ENCODE measurements around the gene AIP.

Gene AIP

DNA sequence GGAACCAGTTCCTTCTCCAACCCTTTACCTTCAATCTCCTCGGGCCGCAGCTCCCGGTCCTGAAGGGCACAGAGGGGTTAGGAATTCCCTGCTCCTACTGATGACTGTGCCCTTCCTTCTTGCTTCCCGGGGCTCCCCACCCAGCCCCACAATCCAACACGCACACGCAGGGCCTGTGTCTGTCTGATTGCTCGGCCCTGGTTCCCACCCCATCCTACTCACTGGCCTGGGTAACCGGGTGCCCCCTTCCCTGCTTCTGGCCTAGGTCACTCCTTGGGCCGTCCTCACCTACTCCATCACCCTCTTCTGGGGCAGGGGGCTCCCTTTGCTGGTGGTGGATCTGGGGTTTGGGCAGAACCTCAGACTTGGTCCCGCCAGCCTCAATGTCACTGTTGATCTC is 39.1 kb downstream of the AIP start:
- no peak overlapping the region for H3K4me3 ChIP-seq (ENCODE audit: low read length)
- TF ChIP-seq, protein P1, sequence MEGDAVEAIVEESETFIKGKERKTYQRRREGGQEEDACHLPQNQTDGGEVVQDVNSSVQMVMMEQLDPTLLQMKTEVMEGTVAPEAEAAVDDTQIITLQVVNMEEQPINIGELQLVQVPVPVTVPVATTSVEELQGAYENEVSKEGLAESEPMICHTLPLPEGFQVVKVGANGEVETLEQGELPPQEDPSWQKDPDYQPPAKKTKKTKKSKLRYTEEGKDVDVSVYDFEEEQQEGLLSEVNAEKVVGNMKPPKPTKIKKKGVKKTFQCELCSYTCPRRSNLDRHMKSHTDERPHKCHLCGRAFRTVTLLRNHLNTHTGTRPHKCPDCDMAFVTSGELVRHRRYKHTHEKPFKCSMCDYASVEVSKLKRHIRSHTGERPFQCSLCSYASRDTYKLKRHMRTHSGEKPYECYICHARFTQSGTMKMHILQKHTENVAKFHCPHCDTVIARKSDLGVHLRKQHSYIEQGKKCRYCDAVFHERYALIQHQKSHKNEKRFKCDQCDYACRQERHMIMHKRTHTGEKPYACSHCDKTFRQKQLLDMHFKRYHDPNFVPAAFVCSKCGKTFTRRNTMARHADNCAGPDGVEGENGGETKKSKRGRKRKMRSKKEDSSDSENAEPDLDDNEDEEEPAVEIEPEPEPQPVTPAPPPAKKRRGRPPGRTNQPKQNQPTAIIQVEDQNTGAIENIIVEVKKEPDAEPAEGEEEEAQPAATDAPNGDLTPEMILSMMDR (IDR thresholded peaks at IDR 0.05; ENCODE audit: insufficient read depth, low read depth, low read length, missing control alignments), result no peak
- DNase-seq (ENCODE audit: low read depth), result no peak

DNA sequence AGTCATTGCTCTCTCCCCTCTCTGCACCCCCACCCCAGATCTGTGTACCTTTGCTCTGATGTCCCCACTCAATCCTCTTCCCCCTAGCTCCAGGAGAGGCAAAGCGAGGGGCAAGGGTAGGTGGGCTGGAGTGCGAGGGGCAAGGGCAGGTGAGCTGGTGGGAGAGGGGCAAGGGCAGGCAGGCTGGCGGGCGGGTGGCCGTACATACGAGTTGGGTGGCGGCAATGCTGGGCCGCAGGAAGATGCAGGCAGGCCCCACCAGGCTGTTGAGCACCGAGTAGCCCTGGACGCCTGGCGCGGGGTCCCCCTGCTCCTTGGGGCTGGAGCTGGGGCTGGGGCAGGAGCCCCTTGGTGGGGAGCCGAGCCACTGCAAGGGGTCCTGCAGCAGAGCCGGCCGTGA is 39.5 kb downstream of the AIP start:
- TF ChIP-seq, protein P1 (IDR thresholded peaks at IDR 0.05; ENCODE audit: insufficient read depth, low read depth, low read length, missing control alignments), result no peak
- DNase-seq (ENCODE audit: low read depth), result no peak
- H3K4me3 ChIP-seq (ENCODE audit: low read length), result no peak overlapping the region

DNA sequence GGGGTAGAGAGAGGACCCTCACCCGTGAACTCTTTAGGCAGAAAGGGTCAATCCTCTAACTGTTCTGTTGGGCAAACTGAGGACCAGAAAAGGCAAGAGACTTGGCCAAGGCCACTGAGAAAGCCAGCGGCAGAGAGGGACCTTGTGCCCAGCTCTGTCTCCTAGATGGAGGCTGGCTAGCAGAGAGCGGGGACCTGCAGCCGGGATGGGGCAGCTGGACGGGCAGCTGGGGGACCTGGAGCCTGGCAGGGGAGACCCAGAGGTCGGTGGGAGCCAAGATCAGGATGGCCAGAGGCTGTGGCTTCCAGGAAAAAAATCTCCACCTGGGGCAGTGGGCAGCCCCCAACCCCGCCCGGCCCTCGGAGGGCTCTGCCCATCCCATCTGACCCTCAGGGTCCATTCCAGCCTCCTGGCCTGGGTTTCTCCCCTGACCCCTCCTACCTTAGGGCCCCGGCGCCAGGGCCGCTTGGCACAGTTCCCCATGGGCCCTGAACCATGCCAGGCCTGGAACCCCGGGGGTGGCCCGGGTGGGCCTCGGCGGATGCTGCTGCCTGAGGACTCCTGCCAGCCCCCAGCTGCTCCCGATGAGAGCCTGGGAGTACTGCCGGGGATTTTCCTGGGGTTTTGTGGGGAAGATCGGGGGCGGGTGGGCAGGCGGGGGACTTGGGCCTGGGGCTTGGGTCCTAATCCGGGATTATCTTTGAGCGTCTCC is 40.2 kb downstream of the AIP start, which contains the start of gene CABP2:
Gene CABP2, minus strand, starts transcription at position 603 of the 712 bp plus-strand sequence. Its CDS starts 120 bp downstream, at position 483.
- TF ChIP-seq, protein P1 (IDR thresholded peaks at IDR 0.05; ENCODE audit: insufficient read depth, low read depth, low read length, missing control alignments), result no peak
- DNase-seq (ENCODE audit: low read depth), result no peak
- H3K4me3 ChIP-seq (ENCODE audit: low read length), result no peak within 1 kb of the TSS

DNA sequence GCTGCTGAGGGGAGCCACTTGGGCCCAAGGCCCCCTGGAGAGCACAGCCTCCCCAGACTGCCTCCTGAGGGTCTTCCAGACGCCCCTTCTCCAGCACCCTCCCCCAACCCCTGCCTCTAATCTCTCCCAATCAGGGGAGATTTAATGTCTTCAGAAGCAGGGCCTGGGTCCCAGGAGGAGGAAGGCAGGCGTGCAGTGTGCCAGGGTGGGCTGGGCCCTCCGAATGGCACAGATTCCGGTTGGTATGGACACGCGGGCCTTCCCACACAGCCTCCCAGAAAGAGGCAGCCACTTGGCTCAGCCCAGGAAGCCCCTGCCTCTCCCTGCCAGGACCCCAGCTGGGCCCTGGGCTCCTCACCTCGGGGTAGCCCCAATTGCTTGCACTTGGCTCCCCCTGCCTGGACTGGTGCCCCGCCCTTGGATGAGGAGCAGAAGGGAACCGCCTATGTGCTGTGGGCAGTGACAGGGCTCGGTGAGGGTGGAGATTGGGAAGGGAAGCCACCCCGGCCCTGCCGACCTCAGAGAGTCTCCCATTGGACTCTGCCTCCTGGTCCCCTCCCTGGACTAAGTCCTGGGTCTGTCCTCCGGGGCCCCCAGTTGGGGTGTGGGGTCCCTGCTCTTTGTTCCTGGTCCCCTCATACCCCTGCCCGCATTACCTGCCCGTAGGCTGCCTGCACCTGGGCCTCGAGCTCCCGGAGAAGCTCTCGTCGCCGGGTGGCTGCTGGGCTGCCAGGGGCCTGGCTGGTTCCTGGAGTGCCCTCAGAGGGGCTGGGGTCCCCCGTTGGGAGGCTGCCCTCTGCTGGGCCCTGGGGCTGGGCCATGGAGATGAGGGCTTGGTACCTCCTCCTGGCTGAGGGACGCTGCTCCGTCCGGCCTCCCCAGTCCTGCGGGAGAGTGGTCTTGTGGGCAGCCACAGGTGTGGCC is 41.0 kb downstream of the AIP start:
- no peak for DNase-seq (ENCODE audit: low read depth)
- H3K4me3 ChIP-seq (ENCODE audit: low read length), result no peak overlapping the region
- TF ChIP-seq, protein P1 (IDR thresholded peaks at IDR 0.05; ENCODE audit: insufficient read depth, low read depth, low read length, missing control alignments), result no peak

DNA sequence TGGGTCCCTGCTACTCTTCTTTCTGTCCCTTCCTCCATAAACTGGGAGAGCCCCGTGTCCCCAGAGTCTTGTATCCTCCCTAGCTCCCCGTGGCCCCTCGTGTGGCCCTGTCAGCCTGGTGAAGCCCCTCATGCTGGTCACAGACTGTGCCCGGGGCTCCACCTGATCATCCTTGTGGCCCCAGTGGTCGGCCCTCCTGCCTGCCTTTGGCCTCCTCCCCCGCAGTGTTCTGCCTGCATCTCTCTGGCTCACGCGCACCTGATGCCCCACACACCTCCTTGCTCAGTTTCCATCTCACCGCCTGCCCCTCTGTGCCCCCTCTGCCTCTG is 41.6 kb downstream of the AIP start:
- TF ChIP-seq, protein P1 (IDR thresholded peaks at IDR 0.05; ENCODE audit: insufficient read depth, low read depth, low read length, missing control alignments), result no peak
- no peak for DNase-seq (ENCODE audit: low read depth)
- H3K4me3 ChIP-seq (ENCODE audit: low read length), result no peak overlapping the region

DNA sequence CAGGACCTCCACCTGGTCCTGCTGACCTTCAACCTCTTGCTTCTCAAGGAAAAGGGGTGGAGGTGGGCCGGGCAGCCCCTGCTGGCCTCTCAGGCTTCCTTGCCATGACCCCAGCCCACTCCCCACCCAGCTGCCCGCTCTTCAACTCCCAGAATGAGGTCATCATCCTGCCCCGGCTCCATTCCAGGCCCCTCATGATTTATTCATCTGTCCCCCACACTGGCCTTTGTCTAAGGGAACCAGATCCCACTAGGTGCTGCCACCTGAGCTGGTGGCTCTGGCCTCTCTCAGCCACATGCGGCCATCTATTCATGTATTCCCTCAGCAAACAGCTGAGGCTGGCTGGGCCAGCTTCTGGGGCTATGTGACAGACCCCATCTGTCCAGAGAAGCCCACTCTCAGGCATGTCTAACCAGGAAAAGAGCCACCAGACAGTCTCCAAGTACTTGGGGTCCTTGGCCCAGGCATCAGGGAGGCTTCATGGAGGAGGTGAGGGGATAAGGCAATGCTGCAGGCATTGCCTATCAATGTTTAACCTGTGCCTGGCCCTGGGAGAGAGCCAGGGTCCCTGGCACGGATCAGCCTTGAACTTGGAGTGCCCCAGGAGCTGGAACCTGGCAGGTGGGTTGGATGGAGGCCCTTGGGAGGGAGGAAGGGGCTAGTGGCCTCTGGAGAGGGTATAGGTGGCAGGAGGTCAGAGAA is 42.6 kb downstream of the AIP start:
- TF ChIP-seq, protein P1 (IDR thresholded peaks at IDR 0.05; ENCODE audit: insufficient read depth, low read depth, low read length, missing control alignments), result no peak

More for the DNA sequence above, 42.6 kb downstream of the AIP start:
- DNase-seq (ENCODE audit: low read depth), result no peak
- no peak overlapping the region for H3K4me3 ChIP-seq (ENCODE audit: low read length)

All from epithelial cell of esophagus (primary cell).